Naive thymus-derived CD8-positive, alpha-beta T cell (primary cell): ENCODE measurements around the gene PAPSS1. TPM values are rescaled to one million over a fixed set of nuclear protein-coding genes. Genes with fewer than 3 reads are reported as not detected.

Experiments
- ATAC-seq, 2 donors: fragments of 150-1000 bp; cut with Tn5 transposase in 1 of 2; sonication (Bioruptor Pico), chemical (Tn5 transposase) in 1 of 2; 1 replicate in 1 of 2; 2 replicates in 1 of 2; pipeline ENCODE4 v1.10.0; 2021; ENCODE audit warnings: mild to moderate bottlenecking in 2 of 2, moderate library complexity in 2 of 2
- POLR2A ChIA-PET: fragments of 350-600 bp; sonication (Branson Sonifier 250); formaldehyde crosslinking; loops from one replicate; lab custom pipeline; 2021; ENCODE audit warnings: antibody characterized with exemption; lab: Charles Lee
- DNase-seq, 10 donors: peaks; one replicate each; pipeline versions ENCODE4 v3.0.0 to v3.0.0-alpha.2; 2020 to 2022
- H3K27ac Mint-ChIP-seq, 10 donors: one replicate each; pipeline ENCODE4 v1.8.0; 2020 to 2022; ENCODE audit warnings: mild to moderate bottlenecking in 10 of 10, mixed read lengths in 10 of 10, moderate library complexity in 4 of 10, inconsistent platforms in 1 of 10
- H3K27me3 Mint-ChIP-seq, 5 donors: one replicate each; pipeline ENCODE4 v1.8.0; 2021 to 2022; ENCODE audit warnings: mixed read lengths in 5 of 5
- H3K36me3 Mint-ChIP-seq, 3 donors: one replicate each; pipeline ENCODE4 v1.8.0; 2020 to 2022; ENCODE audit warnings: mixed read lengths in 3 of 3, mild to moderate bottlenecking in 2 of 3, inconsistent platforms in 1 of 3
- H3K4me1 Mint-ChIP-seq, 4 donors: one replicate each; pipeline ENCODE4 v1.8.0; 2021 to 2022; ENCODE audit warnings: mixed read lengths in 4 of 4
- H3K4me3 Mint-ChIP-seq, 10 donors: one replicate each; pipeline ENCODE4 v1.8.0; 2020 to 2022; ENCODE audit warnings: mild to moderate bottlenecking in 10 of 10, mixed read lengths in 10 of 10, moderate library complexity in 6 of 10, inconsistent platforms in 1 of 10
- H3K9me3 Mint-ChIP-seq, 9 donors: one replicate each; pipeline ENCODE4 v1.8.0; 2020 to 2022; ENCODE audit warnings: mixed read lengths in 9 of 9, mild to moderate bottlenecking in 3 of 9, inconsistent platforms in 1 of 9, moderate library complexity in 1 of 9
- polyA plus RNA-seq, 3 donors: library from polyadenylated mRNA; unstranded; fragments of 300-500 nt; fragmentation: Illumina TruSeq; gene quantifications; one replicate each; pipeline ENCODE4 v1.2.3, GENCODE V29; 2021
- total RNA-seq, 8 experiments: library from RNA in 2 of 8; stranded (reverse) in 2 of 8; gene quantifications; one replicate each; pipeline ENCODE4 v1.2.3 and lab custom pipeline; 2021 to 2026

The PAPSS1 gene
- total and polyA plus RNA-seq, 5 experiments from 2014 or later: 17.3 to 23.9 (median 22.8) TPM

GRCh38 chr4:107629318-107629717, 90.7 kb downstream of the PAPSS1 start:
- Mint-ChIP-seq H3K4me3 (no peak overlapping the region), H3K9me3 (peaks cover 0 to 7% (median 3%) of the 10 kb centered on the region in 9 donors), H3K27me3 (no peaks in the 10 kb centered on the region), H3K4me1 (no peaks in the 10 kb centered on the region), H3K36me3 (peaks cover 28 to 54% (median 45%) of the 10 kb centered on the region in 3 donors), H3K27ac (no peak overlapping the region)
- ATAC-seq (no peak), DNase-seq (no peak)
- POLR2A ChIA-PET: no interaction called here

GRCh38 chr4:107625391-107625902, 94.6 kb downstream of the PAPSS1 start:
- Mint-ChIP-seq H3K4me1 (peaks cover 0 to 5% (median 2%) of the 10 kb centered on the region in 4 donors), H3K9me3 (peaks cover 0 to 22% (median 12%) of the 10 kb centered on the region in 9 donors), H3K36me3 (peaks cover 38 to 67% (median 44%) of the 10 kb centered on the region in 3 donors), H3K27ac (peak overlapping the region in 1 of 10 donors; percentile 41), H3K27me3 (no peaks in the 10 kb centered on the region), H3K4me3 (no peak overlapping the region)
- POLR2A ChIA-PET: no interaction called here
- ATAC-seq (no peak), DNase-seq (no peak)

- no peak for ATAC-seq
- peaks cover 27 to 58% (median 34%) of the 10 kb centered on the region in 3 donors for H3K36me3 Mint-ChIP-seq
- POLR2A ChIA-PET: no interaction called here
- no peaks in the 10 kb centered on the region for H3K27me3 Mint-ChIP-seq
- no peak overlapping the region for H3K27ac Mint-ChIP-seq
- H3K4me3 Mint-ChIP-seq: no peak overlapping the region
- DNase-seq: no peak
- peaks cover 0 to 5% (median 2%) of the 10 kb centered on the region in 4 donors for H3K4me1 Mint-ChIP-seq
- H3K9me3 Mint-ChIP-seq: peaks cover 0 to 22% (median 12%) of the 10 kb centered on the region in 9 donors
These were observed 96.0 kb downstream of the PAPSS1 start for GRCh38 chr4:107624024-107624423.

GRCh38 chr4:107622006-107622405, 98.0 kb downstream of the PAPSS1 start:
- POLR2A ChIA-PET: no interaction called here
- DNase-seq: no peak
- Mint-ChIP-seq H3K27ac (no peak overlapping the region), H3K27me3 (no peaks in the 10 kb centered on the region), H3K4me3 (no peak overlapping the region), H3K36me3 (peaks cover 29 to 68% (median 34%) of the 10 kb centered on the region in 3 donors), H3K9me3 (peaks cover 0 to 28% (median 12%) of the 10 kb centered on the region in 9 donors), H3K4me1 (peaks cover 0 to 5% (median 4%) of the 10 kb centered on the region in 4 donors)
- ATAC-seq: no peak

- peaks cover 31 to 74% (median 42%) of the 10 kb centered on the region in 3 donors for H3K36me3 Mint-ChIP-seq
- POLR2A ChIA-PET: no interaction called here
These were observed 100.3 kb downstream of the PAPSS1 start for GRCh38 chr4:107619731-107620130.

GRCh38 chr4:107619066-107619465, 101.0 kb downstream of the PAPSS1 start:
- peaks cover 25 to 77% (median 42%) of the 10 kb centered on the region in 3 donors for H3K36me3 Mint-ChIP-seq
- ATAC-seq: no peak
- no peak overlapping the region for H3K27ac Mint-ChIP-seq
- no peaks in the 10 kb centered on the region for H3K27me3 Mint-ChIP-seq
- DNase-seq: no peak
- H3K4me3 Mint-ChIP-seq: no peak overlapping the region
- POLR2A ChIA-PET: no interaction called here
- peaks cover 0 to 5% (median 5%) of the 10 kb centered on the region in 4 donors for H3K4me1 Mint-ChIP-seq
- H3K9me3 Mint-ChIP-seq: peaks cover 0 to 26% (median 11%) of the 10 kb centered on the region in 9 donors

More at GRCh38 chr4:107619731-107620130, 100.3 kb downstream of the PAPSS1 start:
- no peak for ATAC-seq
- Mint-ChIP-seq H3K27ac (no peak overlapping the region), H3K9me3 (peaks cover 2 to 30% (median 12%) of the 10 kb centered on the region in 9 donors), H3K27me3 (no peaks in the 10 kb centered on the region), H3K4me1 (peaks cover 0 to 5% (median 5%) of the 10 kb centered on the region in 4 donors), H3K4me3 (no peak overlapping the region)
- DNase-seq: no peak

- no peak for ATAC-seq
- Mint-ChIP-seq H3K36me3 (peaks cover 21 to 74% (median 39%) of the 10 kb centered on the region in 3 donors), H3K27me3 (no peaks in the 10 kb centered on the region), H3K4me3 (no peak overlapping the region), H3K4me1 (peaks cover 0 to 5% (median 5%) of the 10 kb centered on the region in 4 donors), H3K9me3 (peaks cover 0 to 22% (median 7%) of the 10 kb centered on the region in 9 donors), H3K27ac (peak overlapping the region in 1 of 10 donors; percentile 61)
- DNase-seq: no peak
- POLR2A ChIA-PET: no interaction called here
These were observed 101.4 kb downstream of the PAPSS1 start for GRCh38 chr4:107618656-107619055.

GRCh38 chr4:107616838-107617389, 103.1 kb downstream of the PAPSS1 start:
- DNase-seq (no peak), ATAC-seq (no peak)
- H3K4me1 Mint-ChIP-seq: peaks cover 0 to 5% (median 3%) of the 10 kb centered on the region in 4 donors
- H3K9me3 Mint-ChIP-seq: peaks cover 0 to 20% (median 4%) of the 10 kb centered on the region in 9 donors
- H3K27me3 Mint-ChIP-seq: no peaks in the 10 kb centered on the region
- peak overlapping the region in 1 of 10 donors; percentile 55 for H3K27ac Mint-ChIP-seq
- POLR2A ChIA-PET: no interaction called here
- H3K4me3 Mint-ChIP-seq: no peak overlapping the region
- peaks cover 16 to 74% (median 49%) of the 10 kb centered on the region in 3 donors for H3K36me3 Mint-ChIP-seq

- DNase-seq (no peak), ATAC-seq (no peak)
- Mint-ChIP-seq H3K9me3 (peaks cover 0 to 23% (median 3%) of the 10 kb centered on the region in 9 donors), H3K4me1 (peaks cover 0 to 4% (median 3%) of the 10 kb centered on the region in 4 donors), H3K36me3 (peaks cover 19 to 74% (median 49%) of the 10 kb centered on the region in 3 donors), H3K4me3 (no peak overlapping the region), H3K27ac (no peak overlapping the region), H3K27me3 (no peaks in the 10 kb centered on the region)
- POLR2A ChIA-PET: no interaction called here
These were observed 104.2 kb downstream of the PAPSS1 start for GRCh38 chr4:107615809-107616208.

GRCh38 chr4:107603430-107603829, 116.6 kb downstream of the PAPSS1 start:
- no peaks in the 10 kb centered on the region for H3K36me3 Mint-ChIP-seq
- DNase-seq (no peak), ATAC-seq (no peak)
- peaks cover 0 to 3% (median 2%) of the 10 kb centered on the region in 5 donors for H3K27me3 Mint-ChIP-seq
- H3K4me3 Mint-ChIP-seq: no peak overlapping the region
- no peaks in the 10 kb centered on the region for H3K4me1 Mint-ChIP-seq
- H3K9me3 Mint-ChIP-seq: no peaks in the 10 kb centered on the region
- no peak overlapping the region for H3K27ac Mint-ChIP-seq
- POLR2A ChIA-PET: no interaction called here

- DNase-seq (no peak), ATAC-seq (no peak)
- H3K9me3 Mint-ChIP-seq: peaks cover 0 to 2% (median 0%) of the 10 kb centered on the region in 9 donors
- H3K36me3 Mint-ChIP-seq: no peaks in the 10 kb centered on the region
- peaks cover 0 to 19% (median 5%) of the 10 kb centered on the region in 5 donors for H3K27me3 Mint-ChIP-seq
- POLR2A ChIA-PET: no interaction called here
- H3K4me1 Mint-ChIP-seq: no peaks in the 10 kb centered on the region
- H3K4me3 Mint-ChIP-seq: no peak overlapping the region
- H3K27ac Mint-ChIP-seq: no peak overlapping the region
These were observed 119.1 kb downstream of the PAPSS1 start for GRCh38 chr4:107600983-107601382.

- POLR2A ChIA-PET: no interaction called here
- DNase-seq: no peak
- peaks cover 0 to 19% (median 5%) of the 10 kb centered on the region in 5 donors for H3K27me3 Mint-ChIP-seq
- no peak overlapping the region for H3K27ac Mint-ChIP-seq
- H3K4me1 Mint-ChIP-seq: no peaks in the 10 kb centered on the region
- ATAC-seq: no peak
- H3K9me3 Mint-ChIP-seq: peaks cover 0 to 2% (median 0%) of the 10 kb centered on the region in 9 donors
- no peaks in the 10 kb centered on the region for H3K36me3 Mint-ChIP-seq
- H3K4me3 Mint-ChIP-seq: no peak overlapping the region
These were observed 119.6 kb downstream of the PAPSS1 start for GRCh38 chr4:107600436-107600835.

GRCh38 chr4:107599841-107600240, 120.2 kb downstream of the PAPSS1 start:
- Mint-ChIP-seq H3K36me3 (no peaks in the 10 kb centered on the region), H3K27me3 (peaks cover 0 to 19% (median 5%) of the 10 kb centered on the region in 5 donors), H3K27ac (no peak overlapping the region), H3K9me3 (peaks cover 0 to 2% (median 0%) of the 10 kb centered on the region in 9 donors), H3K4me1 (no peaks in the 10 kb centered on the region), H3K4me3 (no peak overlapping the region)
- DNase-seq (no peak), ATAC-seq (no peak)
- POLR2A ChIA-PET: no interaction called here
